ENCODE results near the gene ZNF581.

Gene ZNF581

DNA sequence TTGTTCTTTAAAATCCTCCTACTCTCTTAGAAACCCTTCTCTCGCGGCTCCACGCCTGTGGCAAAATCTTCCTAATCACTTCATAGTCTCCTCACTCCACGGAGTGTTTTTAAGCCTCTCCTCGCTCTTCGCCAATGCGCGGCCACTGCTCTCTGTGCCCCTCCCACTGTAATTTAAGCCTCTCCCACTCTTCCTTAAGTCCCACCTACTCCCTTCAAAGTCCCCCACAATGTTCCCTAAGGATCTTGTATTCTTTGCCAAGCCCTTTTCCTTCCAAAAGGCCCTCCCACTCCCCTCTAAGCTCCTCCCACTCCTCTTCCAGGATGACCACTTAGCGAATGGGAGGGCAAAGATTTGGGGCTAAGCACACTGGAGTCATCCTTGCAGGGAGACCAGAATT, 45.4 kb upstream of the ZNF581 start:
- Histone ChIP-seq H3K4me1 (ENCODE audit: low read length) (peaks cover 15% of the 10 kb centered on the region), H3K27me3 (ENCODE audit: low read depth, low read length) (no peaks in the 10 kb centered on the region), H3K27ac (ENCODE audit: low read length) (no peak overlapping the region), H3K79me2 (ENCODE audit: low read length) (peaks cover 12% of the 10 kb centered on the region), H3K9me3 (ENCODE audit: insufficient read depth, low read length) (no peaks in the 10 kb centered on the region), H3K9ac (ENCODE audit: low read length) (no peak overlapping the region), H3K4me2 (ENCODE audit: low read length) (peak overlapping the region; percentile 52; the same call in 1 of the 2 replicates), H3K36me3 (replicated peaks; ENCODE audit: low read depth, low read length) (peaks cover 20% of the 10 kb centered on the region), H2AFZ (ENCODE audit: low read depth, low read length) (no peak overlapping the region), H3K4me3 (ENCODE audit: low read length) (no peak overlapping the region), H4K20me1 (ENCODE audit: insufficient read depth, low read length) (no peaks in the 10 kb centered on the region)
- TF ChIP-seq EZH2phosphoT487 (IDR thresholded peaks at IDR 0.05; ENCODE audit: low read depth) = no peak
- TF ChIP-seq, protein P1, sequence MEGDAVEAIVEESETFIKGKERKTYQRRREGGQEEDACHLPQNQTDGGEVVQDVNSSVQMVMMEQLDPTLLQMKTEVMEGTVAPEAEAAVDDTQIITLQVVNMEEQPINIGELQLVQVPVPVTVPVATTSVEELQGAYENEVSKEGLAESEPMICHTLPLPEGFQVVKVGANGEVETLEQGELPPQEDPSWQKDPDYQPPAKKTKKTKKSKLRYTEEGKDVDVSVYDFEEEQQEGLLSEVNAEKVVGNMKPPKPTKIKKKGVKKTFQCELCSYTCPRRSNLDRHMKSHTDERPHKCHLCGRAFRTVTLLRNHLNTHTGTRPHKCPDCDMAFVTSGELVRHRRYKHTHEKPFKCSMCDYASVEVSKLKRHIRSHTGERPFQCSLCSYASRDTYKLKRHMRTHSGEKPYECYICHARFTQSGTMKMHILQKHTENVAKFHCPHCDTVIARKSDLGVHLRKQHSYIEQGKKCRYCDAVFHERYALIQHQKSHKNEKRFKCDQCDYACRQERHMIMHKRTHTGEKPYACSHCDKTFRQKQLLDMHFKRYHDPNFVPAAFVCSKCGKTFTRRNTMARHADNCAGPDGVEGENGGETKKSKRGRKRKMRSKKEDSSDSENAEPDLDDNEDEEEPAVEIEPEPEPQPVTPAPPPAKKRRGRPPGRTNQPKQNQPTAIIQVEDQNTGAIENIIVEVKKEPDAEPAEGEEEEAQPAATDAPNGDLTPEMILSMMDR (IDR thresholded peaks at IDR 0.05; ENCODE audit: low read depth, low read length) = no peak

DNA sequence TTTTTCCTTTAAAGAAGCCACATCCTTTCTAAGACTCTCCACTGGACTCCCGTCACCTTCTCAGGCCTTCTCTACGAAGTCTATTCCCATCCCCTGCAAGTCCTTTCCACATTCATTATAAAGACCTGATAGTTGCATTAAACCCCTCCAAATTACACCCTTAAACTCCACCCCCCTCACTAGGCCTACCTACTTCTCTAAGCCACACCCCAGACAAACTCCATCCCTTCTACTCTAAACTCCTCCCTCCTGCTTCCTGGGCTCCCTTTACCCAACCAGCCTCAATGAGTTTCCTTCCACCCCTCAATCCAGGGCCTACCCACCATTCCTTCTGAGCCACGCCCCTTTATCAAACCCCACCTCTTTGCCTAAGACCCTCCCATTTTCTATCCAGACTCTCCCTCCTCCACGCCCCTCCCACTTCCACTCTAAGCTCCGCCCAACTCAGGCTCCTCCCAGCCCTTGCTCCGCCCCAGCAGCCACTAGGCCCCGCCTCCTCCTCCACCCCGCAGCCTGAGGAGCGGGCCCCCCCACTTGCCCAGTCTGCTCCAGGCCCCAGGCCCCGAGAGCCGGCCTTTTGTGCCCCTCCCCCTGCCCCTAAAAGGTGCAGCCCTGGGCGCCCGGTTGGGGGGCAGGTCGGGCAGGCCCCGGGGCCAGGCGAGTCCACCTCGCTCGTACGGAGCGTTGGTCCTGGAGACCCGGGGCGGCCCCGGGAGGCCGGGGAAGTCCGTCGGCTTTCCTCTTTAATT, 44.6 kb upstream of the ZNF581 start:
- H3K9me3 ChIP-seq (ENCODE audit: insufficient read depth, low read length) = no peaks in the 10 kb centered on the region
- H2AFZ ChIP-seq (ENCODE audit: low read depth, low read length) = no peak overlapping the region
- H3K4me3 ChIP-seq (ENCODE audit: low read length) = peak overlapping the region; percentile 80
- peak overlapping the region; percentile 85 for H3K27ac ChIP-seq (ENCODE audit: low read length)
- peak overlapping the region; percentile 52 for H3K4me2 ChIP-seq (ENCODE audit: low read length)
- H3K27me3 ChIP-seq (ENCODE audit: low read depth, low read length) = no peaks in the 10 kb centered on the region
- TF ChIP-seq, protein P1 (IDR thresholded peaks at IDR 0.05; ENCODE audit: low read depth, low read length) = no peak
- TF ChIP-seq EZH2phosphoT487 (IDR thresholded peaks at IDR 0.05; ENCODE audit: low read depth) = no peak
- peaks cover 15% of the 10 kb centered on the region for H3K4me1 ChIP-seq (ENCODE audit: low read length)
- no peaks in the 10 kb centered on the region for H4K20me1 ChIP-seq (ENCODE audit: insufficient read depth, low read length)
- peak overlapping the region; percentile 92 for H3K9ac ChIP-seq (ENCODE audit: low read length)
- H3K36me3 ChIP-seq (replicated peaks; ENCODE audit: low read depth, low read length) = peaks cover 17% of the 10 kb centered on the region
- H3K79me2 ChIP-seq (ENCODE audit: low read length) = peaks cover 12% of the 10 kb centered on the region

DNA sequence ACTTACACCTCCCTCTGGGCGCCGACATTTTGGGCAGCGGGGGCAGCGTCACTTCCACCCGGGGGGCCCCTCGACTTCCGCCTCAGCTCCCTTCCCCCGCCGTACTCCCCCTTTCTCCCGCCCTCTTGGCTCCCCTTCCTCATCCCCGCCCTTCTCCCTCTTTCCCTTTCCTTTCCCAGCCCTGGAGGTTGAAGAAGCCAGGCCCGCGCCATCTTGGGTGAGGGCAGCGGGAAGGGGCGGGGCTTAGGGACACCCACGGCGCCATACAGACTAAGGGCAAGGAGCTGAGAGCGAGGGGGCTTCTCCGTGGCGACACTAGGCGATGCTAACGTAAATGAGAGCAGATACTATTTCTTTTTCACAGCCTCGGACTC, 44.0 kb upstream of the ZNF581 start, which contains the start of gene FIZ1:
Gene FIZ1 (minus strand): TSS at position 50 of the 374 bp plus-strand sequence. CDS start 1,652 bp downstream, outside the sequence.
- no peaks in the 10 kb centered on the region for H3K27me3 ChIP-seq (ENCODE audit: low read depth, low read length)
- H3K9ac ChIP-seq (ENCODE audit: low read length) = peak within 1 kb of the TSS; percentile 92
- peaks cover 17% of the 10 kb centered on the region for H3K36me3 ChIP-seq (replicated peaks; ENCODE audit: low read depth, low read length)
- H4K20me1 ChIP-seq (ENCODE audit: insufficient read depth, low read length) = no peaks in the 10 kb centered on the region
- H3K79me2 ChIP-seq (ENCODE audit: low read length) = peaks cover 12% of the 10 kb centered on the region
- H3K4me3 ChIP-seq (ENCODE audit: low read length) = peak within 1 kb of the TSS; percentile 80
- TF ChIP-seq, protein P1 (IDR thresholded peaks at IDR 0.05; ENCODE audit: low read depth, low read length) = no peak
- no peak for TF ChIP-seq EZH2phosphoT487 (IDR thresholded peaks at IDR 0.05; ENCODE audit: low read depth)
- peak within 1 kb of the TSS; percentile 85 for H3K27ac ChIP-seq (ENCODE audit: low read length)
- peak within 1 kb of the TSS; percentile 77; the same call in 1 of the 2 replicates for H2AFZ ChIP-seq (ENCODE audit: low read depth, low read length)
- H3K4me2 ChIP-seq (ENCODE audit: low read length) = peak within 1 kb of the TSS; percentile 99
- peaks cover 17% of the 10 kb centered on the region for H3K4me1 ChIP-seq (ENCODE audit: low read length)
- H3K9me3 ChIP-seq (ENCODE audit: insufficient read depth, low read length) = no peaks in the 10 kb centered on the region

DNA sequence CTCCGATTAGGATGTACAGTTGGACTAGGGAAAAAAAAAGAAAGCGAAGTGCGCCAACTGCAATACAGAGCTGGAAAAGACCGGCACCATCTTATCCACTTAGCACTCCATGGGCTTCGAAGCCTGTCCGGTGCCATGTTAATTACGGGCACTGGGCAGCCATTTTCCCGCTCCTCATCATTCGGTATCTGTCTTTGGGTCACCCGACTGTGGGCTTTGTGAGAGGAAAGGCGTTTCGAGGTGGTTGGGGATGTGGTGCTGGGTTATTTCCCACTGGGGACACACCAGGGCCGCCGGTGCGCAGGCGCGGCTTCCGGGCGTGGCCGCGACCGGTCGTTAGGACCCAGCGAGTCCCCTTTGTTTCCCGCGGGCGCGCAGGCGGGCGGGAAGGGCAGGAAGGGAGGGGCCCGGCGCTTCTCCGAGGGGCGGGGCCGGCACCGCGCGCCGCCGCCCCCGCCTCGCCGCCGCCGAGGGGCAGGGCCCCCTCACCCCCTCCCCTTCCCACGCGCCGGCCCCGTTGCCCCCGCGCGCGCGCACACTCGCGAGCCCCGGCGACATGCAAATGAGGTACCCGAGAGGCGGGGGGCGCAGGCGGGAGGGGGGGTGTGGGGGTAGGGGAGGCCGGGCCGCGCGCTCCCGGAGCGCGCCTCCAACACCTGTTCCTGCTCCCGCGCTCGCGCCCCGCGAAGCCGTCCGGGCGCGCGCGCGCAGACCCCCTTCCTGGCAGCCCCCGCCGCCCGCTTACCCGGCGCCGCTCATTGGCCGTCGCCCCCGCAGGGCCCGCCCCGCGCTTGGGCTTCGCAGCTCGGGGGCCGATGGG, 43.4 kb upstream of the ZNF581 start, which contains the start of gene ZNF524:
Gene ZNF524 (plus strand): TSS at position 447 of the 820 bp plus-strand sequence. CDS start 1,825 bp downstream, outside the sequence.
- Histone ChIP-seq H3K9me3 (ENCODE audit: insufficient read depth, low read length) (no peaks in the 10 kb centered on the region), H4K20me1 (ENCODE audit: insufficient read depth, low read length) (no peaks in the 10 kb centered on the region), H3K79me2 (ENCODE audit: low read length) (peaks cover 12% of the 10 kb centered on the region), H3K36me3 (replicated peaks; ENCODE audit: low read depth, low read length) (peaks cover 12% of the 10 kb centered on the region), H3K4me3 (ENCODE audit: low read length) (peak within 1 kb of the TSS; percentile 80), H3K27ac (ENCODE audit: low read length) (peak within 1 kb of the TSS; percentile 85), H3K4me2 (ENCODE audit: low read length) (peak within 1 kb of the TSS; percentile 99), H2AFZ (ENCODE audit: low read depth, low read length) (peak within 1 kb of the TSS; percentile 77; the same call in 1 of the 2 replicates), H3K9ac (ENCODE audit: low read length) (peak within 1 kb of the TSS; percentile 92), H3K4me1 (ENCODE audit: low read length) (peaks cover 21% of the 10 kb centered on the region), H3K27me3 (ENCODE audit: low read depth, low read length) (no peaks in the 10 kb centered on the region)
- TF ChIP-seq EZH2phosphoT487 (IDR thresholded peaks at IDR 0.05; ENCODE audit: low read depth) = no peak
- TF ChIP-seq, protein P1 (IDR thresholded peaks at IDR 0.05; ENCODE audit: low read depth, low read length) = no peak

Data from OCI-LY3 (cell line).